CD8-positive, alpha-beta memory T cell (primary cell): ENCODE data around the gene MAPT. TPM values are rescaled to one million over a fixed set of nuclear protein-coding genes. Genes with fewer than 3 reads are reported as not detected.
A peak's percentile ranks its signal among the peaks of the same experiment; 100 is the strongest.

Experiments used
- CTCF ChIA-PET: fragments of 350-600 bp; sonication (Branson Sonifier 250); formaldehyde crosslinking; loops from one replicate; lab custom pipeline; 2021; ENCODE audit warnings: antibody characterized with exemption; lab: Charles Lee
- POLR2A ChIA-PET: fragments of 350-600 bp; sonication (Branson Sonifier 250); formaldehyde crosslinking; loops from one replicate; lab custom pipeline; 2021; ENCODE audit warnings: antibody characterized with exemption; lab: Charles Lee
- DNase-seq, 5 donors: peaks; one replicate each; pipeline versions ENCODE4 v3.0.0 to v3.0.0-alpha.2; 2020 to 2022; ENCODE audit warnings: mixed read lengths in 1 of 5
- H3K27ac ChIP-seq: one replicate; pipeline ENCODE4 v1.7.0; 2013; ENCODE audit warnings: low read depth, mild to moderate bottlenecking, low read length, moderate library complexity
- H3K27me3 ChIP-seq: 2 replicates; pipeline ENCODE4 v1.7.0; 2013; ENCODE audit warnings: low read length, mild to moderate bottlenecking; ENCODE audit not compliant: insufficient read depth, poor library complexity, severe bottlenecking
- H3K36me3 ChIP-seq: 2 replicates; pipeline ENCODE4 v1.7.0; 2013; ENCODE audit warnings: mild to moderate bottlenecking, low read length, moderate library complexity; ENCODE audit not compliant: insufficient read depth
- H3K4me1 ChIP-seq: 2 replicates; pipeline ENCODE4 v1.7.0; 2013; ENCODE audit warnings: mild to moderate bottlenecking, low read length, moderate library complexity; ENCODE audit not compliant: insufficient read depth
- H3K4me3 ChIP-seq: 2 replicates; pipeline ENCODE4 v1.7.0; 2013; ENCODE audit warnings: mild to moderate bottlenecking, low read length
- H3K9me3 ChIP-seq: 2 replicates; pipeline ENCODE4 v1.7.0; 2013; ENCODE audit warnings: mild to moderate bottlenecking, low read length
- H3K27ac Mint-ChIP-seq, 8 donors: one replicate each; pipeline ENCODE4 v1.8.0; 2020 to 2021; ENCODE audit warnings: mixed read lengths in 8 of 8, mild to moderate bottlenecking in 6 of 8, inconsistent platforms in 3 of 8, moderate library complexity in 3 of 8
- H3K27me3 Mint-ChIP-seq, 2 donors: one replicate each; pipeline ENCODE4 v1.8.0; 2020 to 2021; ENCODE audit warnings: mixed read lengths in 2 of 2, mild to moderate bottlenecking in 1 of 2, moderate library complexity in 1 of 2
- H3K36me3 Mint-ChIP-seq, 3 donors: one replicate each; pipeline ENCODE4 v1.8.0; 2020 to 2021; ENCODE audit warnings: mixed read lengths in 3 of 3, inconsistent platforms in 1 of 3, mild to moderate bottlenecking in 1 of 3
- H3K4me1 Mint-ChIP-seq, 3 donors: one replicate each; pipeline ENCODE4 v1.8.0; 2020 to 2021; ENCODE audit warnings: mixed read lengths in 3 of 3, inconsistent platforms in 1 of 3, mild to moderate bottlenecking in 1 of 3
- H3K4me3 Mint-ChIP-seq, 7 donors: one replicate each; pipeline ENCODE4 v1.8.0; 2020 to 2021; ENCODE audit warnings: mixed read lengths in 7 of 7, mild to moderate bottlenecking in 6 of 7, moderate library complexity in 4 of 7, inconsistent platforms in 2 of 7
- H3K9me3 Mint-ChIP-seq, 5 donors: one replicate each; pipeline ENCODE4 v1.8.0; 2020 to 2022; ENCODE audit warnings: mixed read lengths in 5 of 5, mild to moderate bottlenecking in 3 of 5, moderate library complexity in 2 of 5, inconsistent platforms in 1 of 5
- polyA plus RNA-seq: library from polyadenylated mRNA; unstranded; fragments of 300-500 nt; fragmentation: Illumina TruSeq; gene quantifications from one replicate; pipeline ENCODE4 v1.2.3, GENCODE V29; 2021
- total RNA-seq, 2 experiments: library from RNA; stranded (reverse); gene quantifications; one replicate each; pipeline ENCODE4 v1.2.3, GENCODE V29; 2021

The MAPT gene
- total and polyA plus RNA-seq, 3 experiments from 2014 or later = 0.36 to 0.42 (median 0.42) TPM

GRCh38 chr17:46072998-46073397 lies 178.6 kb downstream of the MAPT start:
- Mint-ChIP-seq H3K36me3 (peaks cover 0 to 29% (median 7%) of the 10 kb centered on the region in 3 donors), H3K27me3 (no peaks in the 10 kb centered on the region), H3K9me3 (no peaks in the 10 kb centered on the region), H3K4me3 (no peak overlapping the region), H3K4me1 (peaks cover 45 to 78% (median 54%) of the 10 kb centered on the region in 3 donors), H3K27ac (peak overlapping the region in 4 of 8 donors; percentile 12 to 54 (median 29))
- Histone ChIP-seq H3K9me3 (no peaks in the 10 kb centered on the region), H3K27ac (no peak overlapping the region), H3K36me3 (peaks cover 4% of the 10 kb centered on the region), H3K4me1 (no peaks in the 10 kb centered on the region), H3K4me3 (no peak overlapping the region), H3K27me3 (no peaks in the 10 kb centered on the region)
- ChIA-PET POLR2A (no interaction called here), CTCF (interaction anchor here (1.1 kb wide), 1 partner anchor 71 kb away, joined by 3 read pairs; no protein-coding TSS in a partner anchor)
- DNase-seq = no peak

- H3K9me3 ChIP-seq = no peaks in the 10 kb centered on the region
- H3K36me3 ChIP-seq = peaks cover 4% of the 10 kb centered on the region
- H3K4me1 ChIP-seq = no peaks in the 10 kb centered on the region
- H3K27me3 Mint-ChIP-seq = no peaks in the 10 kb centered on the region
- no peaks in the 10 kb centered on the region for H3K27me3 ChIP-seq
- H3K36me3 Mint-ChIP-seq = peaks cover 0 to 41% (median 7%) of the 10 kb centered on the region in 3 donors
- no peak for DNase-seq
- no peaks in the 10 kb centered on the region for H3K9me3 Mint-ChIP-seq
- H3K27ac Mint-ChIP-seq = peak overlapping the region in 1 of 8 donors; percentile 66
- CTCF ChIA-PET = no interaction called here
- H3K4me3 ChIP-seq = no peak overlapping the region
- POLR2A ChIA-PET = no interaction called here
- H3K27ac ChIP-seq = no peak overlapping the region
- peaks cover 52 to 82% (median 62%) of the 10 kb centered on the region in 3 donors for H3K4me1 Mint-ChIP-seq
- H3K4me3 Mint-ChIP-seq = no peak overlapping the region
Measured at GRCh38 chr17:46074540-46074939, 180.2 kb downstream of the MAPT start.

Other genes starting within 250 kb of the MAPT start
- gene CRHR1, start 110.2 kb upstream of the MAPT start, total RNA-seq = not detected
- gene CRHR1, start 110.2 kb upstream of the MAPT start, polyA plus RNA-seq = not detected
- gene SPPL2C, start 49.7 kb upstream of the MAPT start, total RNA-seq = not detected
- not detected for gene SPPL2C, start 49.7 kb upstream of the MAPT start, polyA plus RNA-seq
- gene STH, start 104.7 kb downstream of the MAPT start, total RNA-seq = not detected
- not detected for gene STH, start 104.7 kb downstream of the MAPT start, polyA plus RNA-seq